Esophagus squamous epithelium (tissue), 4 donors: ENCODE results near the gene SLC35A2.

Experiments
- CTCF ChIP-seq, 6 experiments: fragments of 450-650 bp in 4 of 6; fragments of 200-600 bp in 2 of 6; sonication (generic) in 2 of 6; IDR thresholded peaks; one replicate each; pipeline ENCODE4 v1.5.1; 2016 to 2019; ENCODE audit warnings: antibody characterized with exemption in 6 of 6, mild to moderate bottlenecking in 4 of 6, moderate library complexity in 4 of 6
- POLR2A ChIP-seq, 4 donors: fragments of 450-650 bp; IDR thresholded peaks; one replicate each; pipeline ENCODE4 v1.6.1; 2017; ENCODE audit warnings: antibody characterized with exemption in 4 of 4, mild to moderate bottlenecking in 4 of 4, moderate library complexity in 3 of 4

- peak; percentile 37 to 74 (median 54) for TF ChIP-seq CTCF (IDR thresholded peaks at IDR 0.05)
- no peak for TF ChIP-seq POLR2A (IDR thresholded peaks at IDR 0.05)
These were observed 34.3 kb upstream of the SLC35A2 start for GRCh38 chrX:48945517-48946348.
